PFSK-1 (cell line): ENCODE results near the gene TACR1.

Source experiments
- FOXP2 ChIP-seq: optimal IDR thresholded peaks from 2 replicates; pipeline ENCODE3; 2011; ENCODE audit warnings: borderline replicate concordance, control low read depth, inconsistent platforms; ENCODE audit not compliant: insufficient read depth; ENCODE audit errors: extremely low read length, extremely low read depth
- POLR2AphosphoS5 ChIP-seq: IDR thresholded peaks from 2 replicates; pipeline ENCODE4 v1.6.1; 2012; ENCODE audit warnings: low read depth, mild to moderate bottlenecking, control low read depth, low read length, moderate library complexity
- REST ChIP-seq, 2 experiments: IDR thresholded peaks; 2 replicates each; pipeline versions ENCODE4 v1.6.1 to v1.8.0; 2011 to 2012; ENCODE audit warnings: low read depth in 2 of 2, low read length in 2 of 2, control low read depth in 1 of 2, inconsistent platforms in 1 of 2, mild to moderate bottlenecking in 1 of 2, moderate library complexity in 1 of 2; ENCODE audit not compliant: insufficient read depth in 1 of 2
- SIN3A ChIP-seq: IDR thresholded peaks from 2 replicates; pipeline ENCODE4 v1.6.1; 2012; ENCODE audit warnings: mild to moderate bottlenecking, low read length, moderate library complexity, borderline replicate concordance; ENCODE audit not compliant: insufficient read depth
- TAF1 ChIP-seq: IDR thresholded peaks from 2 replicates; pipeline ENCODE4 v1.6.1; 2012; ENCODE audit warnings: low read length, control low read depth, borderline replicate concordance; ENCODE audit not compliant: insufficient read depth

The TACR1 gene

GRCh38 chr2:75066121-75066902 lies 133.0 kb downstream of the TACR1 start:
- TF ChIP-seq TAF1 (no peak), FOXP2 (no peak), REST (IDR thresholded peaks at IDR 0.05; ENCODE audit: insufficient read depth in 1 of 2, low read depth in 2 of 2, low read length in 2 of 2) (no peak), SIN3A (no peak), POLR2AphosphoS5 (no peak)

GRCh38 chr2:75065402-75066008 lies 133.8 kb downstream of the TACR1 start:
- TF ChIP-seq REST (IDR thresholded peaks at IDR 0.05; ENCODE audit: insufficient read depth in 1 of 2, low read depth in 2 of 2, low read length in 2 of 2): no peak
- TF ChIP-seq SIN3A: no peak
- TF ChIP-seq TAF1: no peak
- no peak for TF ChIP-seq POLR2AphosphoS5
- no peak for TF ChIP-seq FOXP2

GRCh38 chr2:75064691-75065396 lies 134.5 kb downstream of the TACR1 start:
- TF ChIP-seq REST (IDR thresholded peaks at IDR 0.05; ENCODE audit: insufficient read depth in 1 of 2, low read depth in 2 of 2, low read length in 2 of 2): no peak
- no peak for TF ChIP-seq SIN3A
- TF ChIP-seq FOXP2: no peak
- TF ChIP-seq TAF1: no peak
- TF ChIP-seq POLR2AphosphoS5: no peak

- TF ChIP-seq TAF1 (no peak), POLR2AphosphoS5 (no peak), REST (IDR thresholded peaks at IDR 0.05; ENCODE audit: insufficient read depth in 1 of 2, low read depth in 2 of 2, low read length in 2 of 2) (no peak), FOXP2 (no peak), SIN3A (no peak)
Measured at GRCh38 chr2:75063906-75064305, 135.4 kb downstream of the TACR1 start.
